Measurements from ENCODE around the gene APOBR. TPM values are rescaled to one million over a fixed set of nuclear protein-coding genes. Genes with fewer than 3 reads are reported as not detected.
"Not testable (repeated sequence)": the region's sequence is repeated elsewhere in the genome, so short reads cannot be mapped to it uniquely, and the experiment has no call there.

Gene APOBR
- polyA plus RNA-seq, 3 donors = 0.68 to 0.91 (median 0.87) TPM

DNA sequence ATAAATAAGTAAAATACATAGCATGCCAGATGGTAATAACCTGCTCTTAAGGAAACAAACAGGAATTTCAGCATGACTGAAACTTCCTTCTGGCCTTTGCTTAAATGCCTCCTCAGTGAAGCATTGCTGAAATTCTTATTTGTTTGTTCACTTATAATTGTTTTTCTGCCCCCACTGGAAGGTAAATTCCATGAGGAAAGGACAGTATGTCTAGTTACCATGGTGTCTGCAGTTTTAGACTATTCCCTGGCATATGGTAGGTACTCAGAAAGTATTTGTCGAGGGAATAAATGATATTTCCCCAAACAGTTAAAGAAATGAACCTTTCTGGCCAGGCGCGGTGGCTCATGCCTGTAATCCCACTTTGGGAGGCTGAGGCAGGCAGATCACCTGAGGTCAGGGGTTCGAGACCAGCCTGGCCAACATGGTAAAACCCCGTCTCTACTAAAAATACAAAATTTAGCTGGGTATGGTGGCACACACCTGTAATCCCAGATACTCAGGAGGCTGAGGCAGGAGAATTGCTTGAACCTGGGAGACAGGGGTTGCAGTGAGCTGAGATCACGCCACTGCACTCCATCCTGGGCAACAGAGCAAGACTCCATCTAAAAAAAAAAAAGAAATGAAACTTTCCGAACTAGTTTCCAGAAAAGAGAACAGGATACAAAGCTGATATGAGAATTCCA lies 32.8 kb downstream of the APOBR start:
- DNase-seq = not testable (repeated sequence)

DNA sequence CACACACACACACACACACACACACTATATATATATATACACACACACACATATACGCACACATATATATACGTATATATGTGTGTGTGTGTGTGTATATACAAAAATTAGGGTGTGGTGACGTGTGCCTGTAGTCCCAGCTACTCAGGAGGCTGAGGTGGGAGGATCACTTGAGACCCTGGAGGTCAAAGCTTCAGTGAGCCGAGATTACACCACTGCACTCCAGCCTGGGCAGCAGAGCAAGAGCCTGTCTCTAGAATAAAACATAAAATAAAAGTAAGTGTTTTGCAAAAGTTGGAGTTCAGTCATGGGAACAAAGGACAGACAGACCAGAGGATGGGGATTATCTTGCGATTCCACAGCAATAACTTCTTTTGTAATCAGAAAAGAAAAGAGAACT lies 33.5 kb downstream of the APOBR start:
- DNase-seq = no peak

DNA sequence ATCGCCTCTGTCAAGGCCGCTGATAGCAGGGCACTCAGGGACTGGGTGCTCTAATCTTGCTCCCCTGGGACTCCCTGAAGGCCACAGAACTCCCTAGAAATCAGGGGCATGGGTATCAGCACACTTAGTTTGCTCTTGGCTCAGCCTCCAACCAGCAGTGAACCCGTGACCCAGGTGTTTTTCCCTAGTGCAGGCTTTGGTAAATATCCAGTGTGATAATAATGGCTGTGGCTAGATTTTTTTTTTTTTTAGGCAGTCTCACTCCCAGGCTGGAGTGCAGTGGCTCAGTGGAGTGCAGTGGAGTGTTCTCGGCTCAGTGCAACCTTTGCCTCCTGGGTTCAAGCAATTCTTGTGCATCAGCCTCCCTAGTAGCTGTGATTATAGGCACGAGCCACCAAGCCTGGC lies 34.0 kb downstream of the APOBR start:
- no peak for DNase-seq

DNA sequence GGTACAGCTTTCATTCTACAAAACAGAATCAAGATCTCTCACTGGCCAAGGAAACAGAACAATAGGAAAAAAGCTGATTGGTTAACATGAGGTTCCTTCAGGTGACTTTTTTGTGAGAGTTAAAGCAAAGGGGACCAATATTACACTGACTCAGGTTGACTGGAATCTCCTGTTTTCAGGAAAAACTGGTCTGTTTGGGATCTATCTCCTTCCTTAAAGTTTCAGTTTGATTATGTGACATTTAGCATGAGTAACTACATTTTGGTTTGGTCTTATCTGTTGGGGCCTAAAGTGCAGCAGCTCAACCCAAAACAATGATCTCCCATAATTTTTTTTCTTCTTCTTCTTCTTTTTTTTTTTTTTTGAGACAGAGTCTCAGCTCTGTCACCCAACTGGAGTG lies 34.7 kb downstream of the APOBR start:
- no peak for DNase-seq

DNA sequence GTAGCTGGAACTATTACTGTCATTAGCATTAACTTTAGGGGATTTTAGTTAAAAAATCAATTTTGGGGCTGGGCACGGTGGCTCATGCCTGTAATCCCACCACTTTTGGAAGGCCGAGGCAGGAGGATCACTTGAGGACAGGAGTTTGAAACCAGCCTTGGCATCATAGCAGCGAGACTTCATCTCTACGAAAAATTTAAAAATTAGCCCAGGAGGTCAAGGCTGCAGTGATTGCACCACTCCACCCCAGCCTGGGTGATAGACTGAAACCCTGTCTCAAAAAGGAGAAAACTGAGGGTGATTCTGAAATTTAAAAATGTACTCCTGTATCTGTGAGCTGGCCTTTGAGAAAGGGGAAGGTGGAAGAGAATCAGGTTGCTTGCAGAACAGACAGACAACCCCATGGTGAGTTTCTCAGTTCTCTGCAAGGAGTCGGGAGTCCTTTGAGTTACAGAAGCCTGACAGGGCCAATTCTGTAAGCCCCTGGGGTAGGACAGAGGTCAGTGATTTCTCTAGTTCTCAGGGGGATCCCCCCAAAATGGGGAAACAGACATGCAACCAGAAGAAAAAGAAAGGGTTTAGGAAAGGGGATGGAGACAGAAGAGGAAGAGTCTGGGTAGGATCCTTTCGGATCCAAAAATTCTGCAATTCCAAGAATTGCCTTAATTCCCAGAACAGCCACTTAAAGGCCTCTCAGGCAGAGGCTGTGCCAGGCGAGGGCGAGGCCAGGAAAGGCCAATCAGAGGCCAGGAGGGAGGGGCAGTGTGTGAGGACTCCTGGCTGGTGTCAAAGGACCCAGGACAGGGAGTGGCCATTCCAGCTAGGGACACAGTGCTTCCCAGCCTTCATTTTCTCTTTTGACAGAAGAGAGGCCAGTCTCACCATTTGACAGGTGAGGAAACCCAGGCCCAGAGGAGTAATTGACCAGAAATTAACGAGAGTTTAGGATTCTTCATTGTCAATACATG lies 37.6 kb downstream of the APOBR start:
- no peak for DNase-seq

DNA sequence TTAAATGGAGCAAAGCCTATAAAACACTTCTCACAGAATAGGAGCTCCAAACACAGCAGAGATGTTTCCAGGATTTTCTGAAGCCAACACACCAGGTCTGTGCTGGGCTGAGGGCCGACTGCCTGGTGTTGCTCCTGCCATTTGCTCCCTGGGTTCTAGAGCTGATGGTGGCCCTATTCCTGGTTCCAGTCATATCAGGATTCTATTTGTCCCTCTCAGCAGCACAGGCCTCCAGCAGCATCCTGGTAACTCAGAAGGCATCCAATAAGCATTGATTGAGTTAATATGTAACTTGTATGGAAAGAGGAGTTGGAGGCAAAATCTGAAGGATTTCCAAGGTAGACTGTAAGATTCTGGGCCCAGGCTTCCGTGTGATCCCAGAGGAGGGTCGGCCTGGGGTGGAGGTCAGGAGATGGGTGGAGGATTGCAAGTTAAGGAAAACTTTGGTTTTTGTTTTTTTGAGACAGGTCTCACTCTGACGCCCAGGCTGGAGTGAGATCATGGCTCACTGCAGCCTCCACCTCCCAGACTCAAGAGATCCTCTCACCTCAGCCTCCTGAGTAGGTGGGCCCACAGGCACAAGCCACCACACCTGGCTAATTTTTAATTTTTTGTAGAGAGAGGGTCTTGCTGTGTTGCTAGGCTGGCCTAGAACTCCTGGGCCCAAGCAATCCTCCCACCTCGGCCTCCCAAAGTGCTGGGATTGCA lies 38.7 kb downstream of the APOBR start:
- DNase-seq = no peak

DNA sequence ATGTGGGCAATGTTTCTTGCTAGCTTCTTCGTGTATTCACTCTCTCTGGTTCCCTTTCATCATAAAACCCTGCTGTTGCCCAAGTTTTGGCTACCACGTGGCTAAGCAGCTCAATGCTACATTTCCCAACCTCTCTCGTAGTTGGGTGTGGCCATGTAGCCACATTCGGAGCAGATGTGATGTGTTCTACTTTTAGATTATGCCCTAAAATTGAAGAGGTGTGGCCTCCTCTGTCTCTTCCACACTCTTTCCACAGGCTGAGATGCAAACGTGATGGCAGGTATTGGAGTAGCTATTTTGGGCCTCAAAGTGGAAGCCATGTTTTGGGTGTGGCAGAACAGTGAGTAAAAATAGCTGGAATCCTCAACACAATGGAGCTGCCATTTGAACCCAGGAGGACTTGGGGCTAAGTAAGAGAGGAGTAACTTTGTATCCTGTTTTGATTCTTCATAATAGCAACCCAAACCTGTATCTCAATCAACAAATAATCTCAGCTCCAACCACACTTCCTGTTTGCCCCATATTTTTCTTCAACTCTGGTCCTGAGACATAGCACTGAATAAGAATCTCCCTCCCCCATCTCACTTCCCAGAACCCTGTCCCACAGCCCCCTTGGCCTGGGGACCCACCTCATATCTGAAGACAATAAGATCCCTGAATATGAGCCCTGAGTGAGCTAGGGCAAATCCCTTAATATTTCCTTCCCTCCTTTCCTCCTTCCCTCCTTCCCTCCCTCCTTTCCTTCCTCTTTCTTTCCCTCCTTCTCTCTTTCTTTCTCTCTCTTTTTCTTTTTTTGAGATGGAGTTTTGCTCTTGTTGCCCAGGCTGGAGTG lies 40.3 kb downstream of the APOBR start:
- no peak for DNase-seq

DNA sequence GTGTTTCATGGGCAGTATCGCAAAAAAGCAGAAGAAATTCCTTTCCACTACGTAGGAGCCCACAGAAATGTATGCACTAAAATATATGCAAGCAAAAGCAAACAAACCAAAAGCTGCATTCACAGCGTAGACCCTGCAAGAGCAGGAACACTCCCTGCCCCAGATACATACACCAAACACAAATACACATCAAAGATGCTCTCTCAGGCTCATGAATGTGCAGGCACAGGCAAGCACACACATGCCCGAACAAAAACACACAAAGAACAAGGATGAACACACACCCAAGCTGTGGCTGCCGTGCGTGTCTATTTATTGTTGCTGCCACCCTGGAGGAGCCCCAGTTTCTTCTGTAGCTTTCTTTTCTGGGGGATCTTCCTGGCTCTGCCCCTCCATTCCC lies 42.6 kb downstream of the APOBR start:
- DNase-seq = no peak

DNA sequence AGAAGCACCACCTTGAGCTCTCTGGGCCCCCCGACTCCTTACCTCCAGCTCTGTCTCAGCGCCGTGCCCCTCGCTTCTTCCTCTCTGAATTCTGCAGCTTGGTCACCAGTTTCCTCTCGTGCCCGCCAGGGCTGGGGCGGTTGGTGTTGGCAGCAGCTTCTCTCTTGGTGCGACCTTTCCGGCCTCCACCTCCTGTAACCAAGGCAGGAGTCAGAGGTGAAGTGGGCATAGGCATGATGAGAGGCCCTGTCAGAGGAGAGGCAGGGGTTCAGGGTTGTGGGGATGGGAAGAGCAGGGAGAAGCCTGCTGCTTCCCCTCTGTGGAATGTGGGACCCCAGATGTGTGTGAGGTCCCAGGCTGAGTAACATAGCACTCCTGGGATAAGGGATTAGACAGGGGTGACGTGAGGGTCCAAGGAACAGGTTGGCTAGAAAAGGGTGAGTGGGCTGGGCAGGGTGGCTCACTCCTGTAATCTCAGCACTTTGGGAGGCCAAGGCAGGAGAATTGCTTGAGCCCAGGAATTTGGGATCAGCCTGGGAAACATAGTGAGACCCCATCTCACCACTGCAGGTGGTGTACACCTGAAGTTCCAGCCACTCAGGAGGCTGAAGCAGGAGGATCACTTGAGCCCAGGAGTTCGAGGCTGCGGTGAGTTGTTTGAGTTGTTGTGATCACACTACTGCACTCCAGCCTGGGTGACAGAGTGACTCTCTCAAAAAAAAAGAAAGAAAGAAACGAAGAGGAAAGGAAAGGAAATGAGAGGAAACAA lies 43.7 kb downstream of the APOBR start:
- DNase-seq = no peak

DNA sequence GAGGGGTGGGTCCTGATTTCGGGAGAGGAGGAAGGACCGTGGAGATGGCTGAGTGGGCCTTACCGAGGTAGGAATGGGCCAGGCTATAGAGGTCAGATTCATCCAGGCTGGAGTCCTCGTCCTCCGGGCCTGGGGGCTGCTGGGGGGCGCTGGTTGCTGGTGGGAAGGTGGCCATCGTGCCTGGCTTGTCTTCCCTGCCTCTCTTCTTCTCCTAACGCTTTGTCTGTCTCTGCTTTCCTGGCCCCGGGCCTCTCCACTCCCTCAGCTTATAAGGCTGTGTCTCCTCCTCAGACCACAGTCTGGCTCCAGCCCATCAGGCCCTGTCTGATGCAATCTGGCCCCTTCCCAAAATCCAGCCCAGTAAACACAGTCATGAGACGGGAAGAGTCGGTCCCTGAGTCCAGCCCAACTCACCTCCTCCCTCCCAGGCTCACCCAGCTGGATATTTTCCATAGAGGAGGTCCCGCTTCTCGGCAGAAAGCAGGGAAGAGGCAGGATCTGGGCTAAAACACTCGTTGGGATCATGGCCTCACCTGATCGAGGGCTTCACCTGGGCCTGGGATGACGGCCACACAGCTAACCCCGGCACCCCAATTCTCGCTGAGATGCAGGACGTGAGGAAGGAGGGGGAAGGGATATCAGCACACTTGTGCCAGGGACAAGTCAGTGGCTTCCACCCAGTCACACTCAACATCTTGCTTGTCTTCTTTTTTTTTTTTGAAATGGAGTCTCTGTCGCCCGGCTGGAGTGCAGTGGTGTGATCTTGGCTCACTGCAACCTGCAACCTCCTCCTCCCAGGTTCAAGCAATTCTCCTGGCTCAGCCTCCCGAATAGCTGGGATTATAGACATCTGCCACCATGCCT lies 44.5 kb downstream of the APOBR start, which contains the start of gene NUPR1:
Gene NUPR1, minus strand, starts transcription at position 242 of the 864 bp plus-strand sequence. Its CDS starts 67 bp downstream, at position 175.
- DNase-seq = peak; percentile 60

DNA sequence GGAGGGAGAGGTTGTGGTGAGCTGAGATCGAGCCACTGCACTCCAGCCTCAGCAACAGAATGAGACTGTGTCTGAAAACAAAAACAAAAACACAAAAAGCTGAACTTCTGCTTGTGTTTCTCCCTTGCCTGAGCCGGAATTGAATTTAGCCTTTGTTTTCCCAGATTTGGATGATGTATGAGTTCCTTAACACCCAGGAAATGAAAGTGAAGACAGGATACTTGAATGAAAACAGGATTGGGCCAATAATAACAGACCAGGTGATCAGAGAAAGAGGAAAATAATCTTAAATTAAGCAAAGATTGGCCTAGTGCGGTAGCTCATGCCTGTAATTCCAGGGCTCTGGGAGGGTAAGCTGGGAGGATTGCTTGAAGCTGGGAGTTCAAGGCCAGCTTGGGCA lies 45.9 kb downstream of the APOBR start:
- no peak for DNase-seq

DNA sequence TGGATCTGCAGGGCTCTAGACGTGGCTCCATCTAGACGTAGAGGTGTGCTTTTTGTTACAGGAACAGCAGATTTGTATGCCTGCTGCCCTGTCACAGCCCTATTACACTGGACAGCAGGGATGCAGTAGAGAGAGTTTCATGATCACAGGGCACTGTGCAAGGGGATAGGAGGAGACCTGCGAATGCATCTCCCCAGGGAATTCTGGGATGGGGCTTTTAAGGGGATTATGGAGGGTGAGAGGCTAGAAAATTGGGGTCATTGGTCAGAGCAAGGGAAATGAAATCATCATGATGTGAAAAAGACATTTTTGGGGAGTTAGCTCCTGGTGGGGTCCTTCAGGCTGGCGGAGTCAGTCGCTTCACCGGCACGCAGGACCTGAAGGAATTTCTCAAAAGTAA lies 48.2 kb downstream of the APOBR start:
- no peak for DNase-seq

DNA sequence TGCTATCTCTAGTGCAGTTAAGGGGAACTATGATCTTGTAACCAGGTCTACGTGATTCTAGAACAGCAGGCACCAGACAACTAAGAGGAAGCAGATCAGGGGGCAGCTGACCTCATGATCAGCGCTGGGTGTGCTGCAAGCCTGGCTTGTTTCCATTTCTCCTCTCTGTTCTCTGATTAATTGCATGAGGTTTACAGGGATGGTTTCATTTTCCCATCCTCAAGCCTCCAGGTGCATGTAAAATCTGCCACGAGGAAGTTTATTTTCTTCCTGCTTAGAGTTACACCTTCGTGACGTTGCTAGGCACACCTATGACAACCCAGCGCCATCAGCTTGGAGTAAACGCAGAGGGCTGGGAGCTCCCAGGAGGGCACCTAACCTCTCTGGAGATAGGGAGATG lies 48.6 kb downstream of the APOBR start:
- DNase-seq = no peak

DNA sequence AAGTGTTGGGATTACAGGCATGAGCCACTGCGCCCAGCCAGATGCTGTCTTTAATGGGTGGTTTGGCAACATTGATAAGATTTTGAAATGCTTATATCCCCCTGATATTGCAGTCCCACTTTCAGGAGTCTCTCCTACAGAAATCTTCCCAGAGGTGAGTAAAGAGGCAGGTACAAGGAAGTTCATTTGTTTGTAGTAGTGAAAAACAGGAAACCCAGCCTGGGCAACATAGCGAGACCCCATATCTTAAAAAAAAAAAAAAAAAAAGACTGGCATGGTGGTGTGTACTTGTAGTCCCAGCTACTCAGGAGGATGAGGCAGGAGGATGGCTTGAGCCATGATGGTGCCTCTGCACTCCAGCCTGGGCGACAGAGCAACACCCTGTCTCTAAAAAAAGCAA lies 50.6 kb downstream of the APOBR start:
- DNase-seq = no peak

DNA sequence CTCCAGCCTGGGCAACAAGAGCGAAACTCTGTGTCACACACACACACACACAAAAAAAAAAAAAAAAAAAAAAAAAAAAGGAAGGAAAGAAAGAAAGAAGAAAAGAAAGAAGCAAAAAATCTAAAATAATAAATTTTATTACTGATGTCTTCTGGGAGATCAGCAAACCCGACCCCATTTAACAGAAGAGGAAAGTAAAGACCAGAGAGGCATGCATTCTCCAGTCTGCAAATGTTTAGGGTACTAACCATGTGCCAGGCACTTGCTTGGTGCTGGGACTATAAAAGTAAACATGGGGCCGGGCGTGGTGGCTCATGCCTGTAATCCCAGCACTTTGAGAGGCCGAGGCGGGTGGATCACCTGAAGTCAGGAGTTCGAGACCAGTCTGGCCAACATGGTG lies 51.5 kb downstream of the APOBR start:
- not testable (repeated sequence) for DNase-seq

DNA sequence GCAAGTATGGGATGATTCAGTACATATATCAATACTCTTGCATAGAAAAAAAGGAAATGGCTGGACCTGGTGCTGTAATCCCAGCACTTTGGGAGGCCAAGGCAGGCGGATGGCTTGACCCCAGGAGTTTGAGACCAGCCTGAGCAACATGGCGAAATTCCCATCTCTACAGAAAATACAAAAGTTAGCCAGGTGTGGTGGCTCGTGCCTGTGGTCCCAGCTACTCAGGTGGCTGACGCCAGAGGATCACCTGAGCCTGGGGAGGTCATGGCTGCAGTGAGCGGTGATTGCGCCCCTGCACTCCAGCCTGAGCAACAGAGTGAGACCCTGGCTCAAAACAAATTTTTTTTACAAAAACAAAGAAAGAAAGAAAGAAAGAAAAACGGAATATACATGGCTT lies 52.2 kb downstream of the APOBR start:
- DNase-seq = no peak

DNA sequence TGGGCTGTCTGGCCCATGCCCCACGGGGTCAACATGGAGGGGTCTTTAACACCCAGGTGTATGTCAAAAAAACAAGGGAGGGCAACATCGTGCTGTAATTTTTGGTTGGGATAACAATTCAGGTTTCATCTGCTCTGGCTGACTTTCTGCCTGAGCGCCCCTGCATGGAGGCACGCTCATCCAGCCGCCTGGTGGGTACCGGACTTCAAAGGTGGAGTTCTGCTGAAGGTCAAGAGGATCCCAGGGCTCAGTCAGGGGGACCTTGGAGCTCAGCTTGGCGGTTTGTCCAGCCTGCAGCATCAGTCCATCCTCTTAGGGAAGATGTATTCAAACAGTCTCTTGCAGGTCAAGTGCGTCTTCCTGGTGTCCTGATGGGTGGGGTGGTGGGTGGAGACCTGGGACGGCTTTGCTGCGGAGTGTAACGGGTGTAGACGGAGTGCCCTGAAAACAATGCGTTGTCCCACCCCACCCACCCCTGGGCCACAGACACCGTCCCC lies 53.9 kb downstream of the APOBR start:
- no peak for DNase-seq

Measured in renal pelvis (tissue), 4 donors.